ENCODE measurements around the gene CSTF2T. TPM values are rescaled to one million over a fixed set of nuclear protein-coding genes. Genes with fewer than 3 reads are reported as not detected.
A peak's percentile ranks its signal among the peaks of the same experiment; 100 is the strongest.

Gene CSTF2T
- total RNA-seq, 1 donor from 2014 or later: 40.8 TPM

GRCh38 chr10:51700228-51700817 is 928 bp upstream of the CSTF2T start:
- H3K4me3 Mint-ChIP-seq: peak overlapping the region; percentile 99
- ChIA-PET POLR2A (interaction anchor here (0.5 to 0.6 kb wide), 2 partner anchors 9 to 19 kb away, joined by 3 read pairs; no protein-coding TSS in a partner anchor), CTCF (no interaction called here)
- no peak for TF ChIP-seq CTCF (IDR thresholded peaks at IDR 0.05)
- no peaks in the 10 kb centered on the region for H3K9me3 Mint-ChIP-seq
- DNase-seq: no peak
- no peak for ATAC-seq (ENCODE audit: low read depth)
- peaks cover 2% of the 10 kb centered on the region for H3K27me3 Mint-ChIP-seq
- intact Hi-C loops (cut with micrococcal nuclease): loop anchor here (2.0 kb wide), 1 partner anchor 44 kb away; no protein-coding TSS in a partner anchor
- peaks cover 47% of the 10 kb centered on the region for H3K4me1 Mint-ChIP-seq
- H3K27ac Mint-ChIP-seq: peak overlapping the region; percentile 100
- H3K36me3 Mint-ChIP-seq (ENCODE audit: low read depth): peaks cover 33% of the 10 kb centered on the region

DNA sequence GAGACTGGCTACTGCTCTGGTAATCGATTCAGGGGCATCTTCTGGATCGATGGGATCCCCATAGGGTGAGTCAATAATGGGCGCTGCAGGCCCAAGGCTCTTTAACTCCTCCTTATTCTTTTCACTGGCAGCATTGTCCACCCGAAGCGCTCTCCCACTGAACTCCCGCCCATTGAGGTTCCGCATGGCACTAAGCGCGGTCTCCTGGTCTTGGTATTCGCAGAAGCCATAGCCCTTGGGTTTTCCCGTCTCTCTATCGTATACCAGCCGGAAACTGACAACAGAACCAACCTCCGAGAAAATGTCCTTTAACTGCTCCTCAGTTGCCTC is 285 bp downstream of the CSTF2T start:
- peak; percentile 19 for ATAC-seq (ENCODE audit: low read depth)
- ChIA-PET POLR2A (no interaction called here), CTCF (no interaction called here)
- intact Hi-C loops (cut with micrococcal nuclease): loop anchor here (1.0 to 10.0 kb wide), 2 partner anchors 516 to 1075 kb away; no protein-coding TSS in a partner anchor
- no peak for DNase-seq
- peak overlapping the region; percentile 100 for H3K27ac Mint-ChIP-seq
- peaks cover 36% of the 10 kb centered on the region for H3K36me3 Mint-ChIP-seq (ENCODE audit: low read depth)
- H3K4me3 Mint-ChIP-seq: peak overlapping the region; percentile 99
- H3K27me3 Mint-ChIP-seq: no peaks in the 10 kb centered on the region
- peaks cover 52% of the 10 kb centered on the region for H3K4me1 Mint-ChIP-seq
- no peaks in the 10 kb centered on the region for H3K9me3 Mint-ChIP-seq
- no peak for TF ChIP-seq CTCF (IDR thresholded peaks at IDR 0.05)

GRCh38 chr10:51698473-51699063 is 827 bp downstream of the CSTF2T start:
- Mint-ChIP-seq H3K27me3 (no peaks in the 10 kb centered on the region), H3K9me3 (no peaks in the 10 kb centered on the region), H3K27ac (peak overlapping the region; percentile 100), H3K4me3 (peak overlapping the region; percentile 99), H3K36me3 (ENCODE audit: low read depth) (peaks cover 36% of the 10 kb centered on the region), H3K4me1 (peaks cover 52% of the 10 kb centered on the region)
- intact Hi-C loops (cut with micrococcal nuclease): loop anchor here (1.0 to 10.0 kb wide), 2 partner anchors 516 to 1074 kb away; no protein-coding TSS in a partner anchor
- CTCF ChIA-PET: no interaction called here
- DNase-seq: no peak
- POLR2A ChIA-PET: no interaction called here
- TF ChIP-seq CTCF (IDR thresholded peaks at IDR 0.05): no peak
- ATAC-seq (ENCODE audit: low read depth): no peak

DNA sequence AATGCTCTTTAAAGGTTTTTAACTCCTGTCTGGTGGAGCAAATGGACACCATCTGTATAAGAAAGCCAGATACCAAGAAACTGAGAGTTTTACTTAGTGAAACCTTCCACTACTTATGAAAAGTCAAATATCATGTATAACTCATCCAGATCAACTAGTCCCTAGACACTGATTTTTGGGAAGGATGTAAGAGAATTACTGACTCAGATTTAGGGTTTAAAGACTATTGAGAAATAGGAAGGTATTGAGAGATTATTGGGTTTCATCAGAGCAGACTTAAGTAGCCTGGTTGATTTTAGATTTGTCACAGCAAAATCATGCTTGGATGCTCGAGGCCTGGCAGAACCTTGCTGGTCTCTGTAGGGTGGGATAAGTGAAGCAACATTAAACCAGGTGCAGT is 3.1 kb downstream of the CSTF2T start:
- TF ChIP-seq CTCF (IDR thresholded peaks at IDR 0.05): no peak
- Mint-ChIP-seq H3K4me1 (peaks cover 52% of the 10 kb centered on the region), H3K36me3 (ENCODE audit: low read depth) (peaks cover 36% of the 10 kb centered on the region), H3K27ac (peak overlapping the region; percentile 0), H3K4me3 (no peak overlapping the region), H3K9me3 (no peaks in the 10 kb centered on the region), H3K27me3 (no peaks in the 10 kb centered on the region)
- ATAC-seq (ENCODE audit: low read depth) (no peak), DNase-seq (no peak)
- ChIA-PET CTCF (no interaction called here), POLR2A (no interaction called here)
- intact Hi-C loops (cut with micrococcal nuclease): loop anchor here (10.0 kb wide), 1 partner anchor 519 kb away; no protein-coding TSS in a partner anchor

- CTCF ChIA-PET: no interaction called here
- H3K27ac Mint-ChIP-seq: no peak overlapping the region
Measured at GRCh38 chr10:51694086-51694768, 5.2 kb downstream of the CSTF2T start.

More at GRCh38 chr10:51694086-51694768, 5.2 kb downstream of the CSTF2T start:
- intact Hi-C loops (cut with micrococcal nuclease): loop anchor here (10.0 kb wide), 1 partner anchor 521 kb away; no protein-coding TSS in a partner anchor
- DNase-seq (no peak), ATAC-seq (ENCODE audit: low read depth) (no peak)
- H3K4me3 Mint-ChIP-seq: no peak overlapping the region
- no peak for TF ChIP-seq CTCF (IDR thresholded peaks at IDR 0.05)
- POLR2A ChIA-PET: interaction anchor here (0.5 kb wide), 1 partner anchor 10 kb away, joined by 4 read pairs; no protein-coding TSS in a partner anchor
- H3K9me3 Mint-ChIP-seq: no peaks in the 10 kb centered on the region
- peaks cover 30% of the 10 kb centered on the region for H3K36me3 Mint-ChIP-seq (ENCODE audit: low read depth)
- H3K27me3 Mint-ChIP-seq: no peaks in the 10 kb centered on the region
- H3K4me1 Mint-ChIP-seq: peaks cover 41% of the 10 kb centered on the region
